Measurements from ENCODE around the gene CDH8. TPM values are rescaled to one million over a fixed set of nuclear protein-coding genes. Genes with fewer than 3 reads are reported as not detected.
"Not testable (repeated sequence)": the region's sequence is repeated elsewhere in the genome, so short reads cannot be mapped to it uniquely, and the experiment has no call there.

CDH8 gene
- total and polyA plus RNA-seq, 12 donors: 0.03 to 9.2 (median 0.40) TPM; not detected in 8

GRCh38 chr16:61923629-61924028 is 112.6 kb downstream of the CDH8 start:
- no peak for DNase-seq
- no peak overlapping the region for H3K27ac ChIP-seq
- intact Hi-C loops (cut with DNase I): no loop called here
- TF ChIP-seq CTCF (IDR thresholded peaks at IDR 0.05) (no peak), POLR2A (IDR thresholded peaks at IDR 0.05) (no peak)
- no peaks in the 10 kb centered on the region for H3K27me3 ChIP-seq
- H3K36me3 ChIP-seq (replicated peaks in 1 of 2): no peaks in the 10 kb centered on the region
- H3K4me1 ChIP-seq (replicated peaks in 1 of 2): peaks cover 0 to 11% of the 10 kb centered on the region in 2 donors
- H3K4me3 ChIP-seq: no peak overlapping the region
- H3K9me3 ChIP-seq (replicated peaks in 1 of 3): no peaks in the 10 kb centered on the region

- Histone ChIP-seq H3K4me1 (replicated peaks in 1 of 2) (peaks cover 0 to 3% of the 10 kb centered on the region in 2 donors), H3K36me3 (replicated peaks in 1 of 2) (no peaks in the 10 kb centered on the region), H3K9me3 (replicated peaks in 1 of 3) (no peaks in the 10 kb centered on the region), H3K27ac (no peak overlapping the region), H3K4me3 (no peak overlapping the region), H3K27me3 (no peaks in the 10 kb centered on the region)
- DNase-seq: no peak
- 80 to 86% (median 84%) methylated on average over 3 of the region's 3 CpGs for WGBS, 4 donors
- intact Hi-C loops (cut with DNase I): no loop called here
- TF ChIP-seq POLR2A (IDR thresholded peaks at IDR 0.05): no peak
- no peak for TF ChIP-seq CTCF (IDR thresholded peaks at IDR 0.05)
Observed at GRCh38 chr16:61921373-61921772, 114.9 kb downstream of the CDH8 start.

- H3K4me3 ChIP-seq; H3K9me3 ChIP-seq (replicated peaks in 1 of 3); DNase-seq; H3K27ac ChIP-seq; H3K27me3 ChIP-seq; intact Hi-C loops (cut with DNase I); H3K36me3 ChIP-seq (replicated peaks in 1 of 2); H3K4me1 ChIP-seq (replicated peaks in 1 of 2): not testable (repeated sequence)
- 88 to 93% (median 89%) methylated on average over 22 to 35 of the region's 37 CpGs for WGBS, 4 donors
Observed at GRCh38 chr16:61917865-61918826, 118.1 kb downstream of the CDH8 start.

GRCh38 chr16:61915569-61915968 is 120.7 kb downstream of the CDH8 start:
- DNase-seq: no peak
- no peaks in the 10 kb centered on the region for H3K36me3 ChIP-seq (replicated peaks in 1 of 2)
- H3K27ac ChIP-seq: no peak overlapping the region
- TF ChIP-seq POLR2A (IDR thresholded peaks at IDR 0.05): no peak
- no peak for TF ChIP-seq CTCF (IDR thresholded peaks at IDR 0.05)
- intact Hi-C loops (cut with DNase I): no loop called here
- 85 to 93% (median 89%) methylated on average over 3 of the region's 3 CpGs for whole genome bisulfite sequencing, 4 donors
- no peaks in the 10 kb centered on the region for H3K4me1 ChIP-seq (replicated peaks in 1 of 2)
- no peaks in the 10 kb centered on the region for H3K9me3 ChIP-seq (replicated peaks in 1 of 3)
- H3K27me3 ChIP-seq: no peaks in the 10 kb centered on the region
- H3K4me3 ChIP-seq: no peak overlapping the region

GRCh38 chr16:61909074-61909473 is 127.2 kb downstream of the CDH8 start:
- intact Hi-C loops (cut with DNase I): no loop called here

More at GRCh38 chr16:61909074-61909473, 127.2 kb downstream of the CDH8 start:
- WGBS, 4 donors: 33 to 48% (median 39%) methylated on average over 3 of the region's 3 CpGs
- Histone ChIP-seq H3K27ac (no peak overlapping the region), H3K9me3 (replicated peaks in 1 of 3) (no peaks in the 10 kb centered on the region), H3K36me3 (replicated peaks in 1 of 2) (no peaks in the 10 kb centered on the region), H3K4me1 (replicated peaks in 1 of 2) (no peaks in the 10 kb centered on the region), H3K27me3 (no peaks in the 10 kb centered on the region), H3K4me3 (no peak overlapping the region)
- no peak for DNase-seq
- TF ChIP-seq POLR2A (IDR thresholded peaks at IDR 0.05): no peak
- no peak for TF ChIP-seq CTCF (IDR thresholded peaks at IDR 0.05)
